SU-DHL-6 (cell line): ENCODE measurements around the gene OR52J3.

ENCODE experiments used
- H2AFZ ChIP-seq: fragments of 200-600 bp; sonication (generic); 2 replicates; pipeline ENCODE4 v1.6.1; 2014; ENCODE audit warnings: low read depth, mild to moderate bottlenecking, moderate library complexity, mixed read lengths, antibody characterized with exemption, low read length; ENCODE audit not compliant: severe bottlenecking
- H3F3A ChIP-seq: fragments of 200-600 bp; shearing (Covaris generic); 2 replicates; pipeline ENCODE4 v1.6.0; 2016; ENCODE audit warnings: antibody characterized with exemption, mild to moderate bottlenecking; ENCODE audit not compliant: insufficient read depth
- H3K27ac ChIP-seq: fragments of 200-600 bp; sonication (generic); 2 replicates; pipeline ENCODE4 v1.5.1; 2016; ENCODE audit warnings: low read depth, mild to moderate bottlenecking, low read length, moderate library complexity, mixed read lengths
- H3K27me3 ChIP-seq: fragments of 200-600 bp; sonication (generic), shearing (Covaris generic); 2 replicates; pipeline ENCODE4 v1.6.0; 2014; ENCODE audit warnings: mild to moderate bottlenecking, low read length
- H3K36me3 ChIP-seq: fragments of 200-600 bp; sonication (generic); 2 replicates; pipeline ENCODE4 v1.6.1; 2014; ENCODE audit warnings: mild to moderate bottlenecking, low read length, mixed read lengths
- H3K4me2 ChIP-seq: fragments of 300-600, 200-600 bp; shearing (Covaris generic), sonication (generic); 2 replicates; pipeline ENCODE4 v1.6.0; 2014; ENCODE audit warnings: low read length, low read depth, mild to moderate bottlenecking; ENCODE audit not compliant: poor library complexity, severe bottlenecking
- H3K4me3 ChIP-seq: fragments of 200-600 bp; sonication (generic); 2 replicates; pipeline ENCODE4 v1.5.1; 2014; ENCODE audit warnings: antibody characterized with exemption, low read length, mild to moderate bottlenecking, mixed read lengths; ENCODE audit not compliant: insufficient read depth, poor library complexity, severe bottlenecking
- H3K79me2 ChIP-seq: fragments of 200-600 bp; sonication (generic); 2 replicates; pipeline ENCODE4 v1.6.1; 2014; ENCODE audit warnings: mild to moderate bottlenecking, low read length, moderate library complexity; ENCODE audit not compliant: insufficient read depth
- H3K9ac ChIP-seq: fragments of 200-600 bp; sonication (generic); 2 replicates; pipeline ENCODE4 v1.7.0; 2014; ENCODE audit warnings: mild to moderate bottlenecking, low read length
- H3K9me2 ChIP-seq: fragments of 200-600 bp; sonication (generic); replicated peaks from 2 replicates; pipeline ENCODE4 v1.6.1; 2014; ENCODE audit warnings: low read length; ENCODE audit not compliant: insufficient read depth
- H3K9me3 ChIP-seq: fragments of 200-600 bp; sonication (generic); 2 replicates; pipeline ENCODE4 v1.6.1; 2014; ENCODE audit warnings: low read length, mixed read lengths; ENCODE audit not compliant: insufficient read depth
- H4K20me1 ChIP-seq: fragments of 200-600 bp; sonication (generic); 2 replicates; pipeline ENCODE4 v1.6.1; 2014; ENCODE audit warnings: low read depth, mild to moderate bottlenecking, antibody characterized with exemption, low read length, moderate library complexity, mixed read lengths
- CTCF ChIP-seq: fragments of 200-600 bp; sonication (generic); IDR thresholded peaks from one replicate; pipeline ENCODE4 v1.5.1; 2017; ENCODE audit warnings: antibody characterized with exemption, mild to moderate bottlenecking, low read length, moderate library complexity; ENCODE audit not compliant: insufficient read depth, poor library complexity, severe bottlenecking
- EZH2phosphoT487 ChIP-seq: fragments of 200-600 bp; sonication (generic), shearing (Covaris generic); conservative IDR thresholded peaks from 2 replicates; pipeline ENCODE4 v1.6.1; 2018; ENCODE audit warnings: mild to moderate bottlenecking, antibody characterized with exemption, low read length, moderate library complexity, mixed read lengths

The OR52J3 gene

GRCh38 chr11:5011254-5011653, 35.1 kb upstream of the OR52J3 start:
- Histone ChIP-seq H3K9ac (no peak overlapping the region), H2AFZ (no peak overlapping the region), H3K27me3 (no peaks in the 10 kb centered on the region), H3K4me2 (no peak overlapping the region), H3K9me2 (no peaks in the 10 kb centered on the region), H3K9me3 (no peaks in the 10 kb centered on the region), H3F3A (no peaks in the 10 kb centered on the region), H3K79me2 (no peaks in the 10 kb centered on the region), H4K20me1 (no peaks in the 10 kb centered on the region), H3K27ac (no peak overlapping the region), H3K36me3 (no peaks in the 10 kb centered on the region), H3K4me3 (no peak overlapping the region)
- no peak for TF ChIP-seq EZH2phosphoT487

GRCh38 chr11:5013012-5013411, 33.3 kb upstream of the OR52J3 start:
- H3F3A ChIP-seq = no peaks in the 10 kb centered on the region
- H3K4me2 ChIP-seq = no peak overlapping the region
- H3K9me3 ChIP-seq = no peaks in the 10 kb centered on the region
- H4K20me1 ChIP-seq = no peaks in the 10 kb centered on the region
- H3K4me3 ChIP-seq = no peak overlapping the region
- H2AFZ ChIP-seq = no peak overlapping the region
- no peak overlapping the region for H3K27ac ChIP-seq
- no peaks in the 10 kb centered on the region for H3K9me2 ChIP-seq
- no peak overlapping the region for H3K9ac ChIP-seq
- no peaks in the 10 kb centered on the region for H3K36me3 ChIP-seq
- H3K79me2 ChIP-seq = no peaks in the 10 kb centered on the region
- no peaks in the 10 kb centered on the region for H3K27me3 ChIP-seq
- TF ChIP-seq CTCF (no peak), EZH2phosphoT487 (no peak)

DNA sequence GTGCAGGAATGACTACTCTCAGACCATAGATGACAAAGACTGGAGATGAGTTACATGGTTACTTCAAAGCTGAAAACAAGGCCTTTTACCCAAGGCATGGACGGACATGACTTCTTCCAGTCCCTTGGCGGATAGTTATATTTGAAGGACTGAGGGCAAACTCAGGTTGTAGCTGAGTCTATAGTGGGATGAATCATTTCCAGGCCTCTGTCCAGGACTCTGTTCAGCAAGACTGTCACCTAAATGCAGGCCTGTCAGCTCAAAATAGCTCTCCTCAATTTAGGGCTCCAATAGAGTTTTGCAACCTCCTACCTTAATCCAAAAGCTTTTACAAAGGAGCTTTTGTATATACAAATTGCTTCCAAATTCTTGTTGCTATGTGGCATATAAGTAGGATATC, 24.3 kb upstream of the OR52J3 start:
- 0 out of 2 replicates have a peak, but pooled peaks cover 3% of the 10 kb centered on the region for H3K9me2 ChIP-seq
- H3K9ac ChIP-seq = no peak overlapping the region
- no peaks in the 10 kb centered on the region for H3K79me2 ChIP-seq
- H2AFZ ChIP-seq = no peak overlapping the region
- H3K36me3 ChIP-seq = no peaks in the 10 kb centered on the region
- H3K9me3 ChIP-seq = no peaks in the 10 kb centered on the region
- TF ChIP-seq EZH2phosphoT487 (no peak), CTCF (no peak)
- H3K4me2 ChIP-seq = no peak overlapping the region
- H4K20me1 ChIP-seq = no peaks in the 10 kb centered on the region
- H3K27ac ChIP-seq = no peak overlapping the region
- H3K27me3 ChIP-seq = no peaks in the 10 kb centered on the region
- no peak overlapping the region for H3K4me3 ChIP-seq
- H3F3A ChIP-seq = no peaks in the 10 kb centered on the region

DNA sequence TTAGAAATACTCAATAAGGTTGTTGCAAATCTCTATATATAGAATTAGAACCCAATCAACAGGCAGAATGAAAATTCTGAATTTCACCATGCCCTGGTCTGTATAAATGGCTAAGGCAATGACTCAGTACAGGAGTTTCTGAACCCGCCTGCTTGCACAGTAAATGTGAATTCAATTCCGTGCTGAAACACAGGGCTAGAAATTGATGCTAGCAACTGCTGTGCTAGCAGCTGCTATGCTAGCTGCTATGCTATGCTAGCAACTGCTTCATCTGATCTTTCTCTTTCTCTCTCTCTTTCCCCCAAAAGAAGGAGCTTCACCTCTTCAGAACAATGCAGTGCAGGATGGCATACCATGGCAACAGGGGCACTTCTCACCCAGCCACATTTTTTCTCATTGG, 9.7 kb upstream of the OR52J3 start:
- Histone ChIP-seq H3K27me3 (no peaks in the 10 kb centered on the region), H3K4me2 (no peak overlapping the region), H3F3A (no peaks in the 10 kb centered on the region), H3K9ac (no peak overlapping the region), H3K79me2 (no peaks in the 10 kb centered on the region), H3K9me2 (no peaks in the 10 kb centered on the region), H2AFZ (no peak overlapping the region), H4K20me1 (no peaks in the 10 kb centered on the region), H3K27ac (no peak overlapping the region), H3K9me3 (no peaks in the 10 kb centered on the region), H3K4me3 (no peak overlapping the region), H3K36me3 (no peaks in the 10 kb centered on the region)
- TF ChIP-seq EZH2phosphoT487 (no peak), CTCF (no peak)
